ENCODE results near the gene KY. TPM values are rescaled to one million over a fixed set of nuclear protein-coding genes. Genes with fewer than 3 reads are reported as not detected.

The KY gene
- total RNA-seq, 4 donors from 2014 or later = 0.09 to 0.13 TPM; not detected in 2

DNA sequence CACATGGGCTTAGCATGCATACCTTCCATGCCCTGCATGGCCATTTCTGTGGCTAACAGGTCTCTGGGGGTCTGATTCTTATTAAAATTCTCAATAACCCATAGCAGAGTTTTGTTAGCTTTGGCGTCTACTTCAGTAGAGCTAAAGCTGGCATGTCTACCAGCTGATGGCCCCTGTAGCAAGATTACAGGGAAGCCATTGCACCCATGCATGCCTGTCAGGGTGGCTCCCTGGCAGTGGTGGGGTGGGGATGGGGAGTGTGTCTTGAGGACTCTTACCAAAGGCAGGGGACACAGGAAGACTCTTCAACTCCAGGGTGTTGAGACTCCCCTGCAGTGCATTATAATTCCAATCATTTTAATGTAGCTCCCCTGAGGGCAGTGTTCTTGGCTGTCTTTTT, 4.7 kb downstream of the KY start:
- TF ChIP-seq, protein P1, sequence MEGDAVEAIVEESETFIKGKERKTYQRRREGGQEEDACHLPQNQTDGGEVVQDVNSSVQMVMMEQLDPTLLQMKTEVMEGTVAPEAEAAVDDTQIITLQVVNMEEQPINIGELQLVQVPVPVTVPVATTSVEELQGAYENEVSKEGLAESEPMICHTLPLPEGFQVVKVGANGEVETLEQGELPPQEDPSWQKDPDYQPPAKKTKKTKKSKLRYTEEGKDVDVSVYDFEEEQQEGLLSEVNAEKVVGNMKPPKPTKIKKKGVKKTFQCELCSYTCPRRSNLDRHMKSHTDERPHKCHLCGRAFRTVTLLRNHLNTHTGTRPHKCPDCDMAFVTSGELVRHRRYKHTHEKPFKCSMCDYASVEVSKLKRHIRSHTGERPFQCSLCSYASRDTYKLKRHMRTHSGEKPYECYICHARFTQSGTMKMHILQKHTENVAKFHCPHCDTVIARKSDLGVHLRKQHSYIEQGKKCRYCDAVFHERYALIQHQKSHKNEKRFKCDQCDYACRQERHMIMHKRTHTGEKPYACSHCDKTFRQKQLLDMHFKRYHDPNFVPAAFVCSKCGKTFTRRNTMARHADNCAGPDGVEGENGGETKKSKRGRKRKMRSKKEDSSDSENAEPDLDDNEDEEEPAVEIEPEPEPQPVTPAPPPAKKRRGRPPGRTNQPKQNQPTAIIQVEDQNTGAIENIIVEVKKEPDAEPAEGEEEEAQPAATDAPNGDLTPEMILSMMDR (IDR thresholded peaks at IDR 0.05) = no peak
- no peak for ATAC-seq (ENCODE audit: low FRiP score)
- no peak for DNase-seq (ENCODE audit: low spot score)

DNA sequence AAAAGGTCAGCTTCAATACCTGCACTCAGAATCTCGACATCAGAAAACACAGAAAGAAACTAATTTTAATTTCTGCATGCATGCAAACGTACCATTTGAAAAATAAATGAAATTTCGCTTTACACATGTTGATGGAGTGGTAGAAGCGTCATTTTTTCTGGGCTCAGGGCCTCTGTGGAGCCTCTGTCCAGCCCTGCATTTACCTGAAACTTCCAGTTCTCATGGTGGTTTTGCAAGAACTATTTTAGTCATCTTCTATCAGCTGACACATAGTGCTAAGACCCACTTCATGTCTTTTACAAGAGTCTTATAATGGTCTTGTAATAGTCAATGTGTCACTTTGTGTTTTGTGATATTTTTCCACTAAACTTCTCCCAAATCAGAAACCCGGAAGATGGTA, 5.3 kb downstream of the KY start:
- no peak for ATAC-seq (ENCODE audit: low FRiP score)
- TF ChIP-seq, protein P1 (IDR thresholded peaks at IDR 0.05) = no peak
- no peak for DNase-seq (ENCODE audit: low spot score)

DNA sequence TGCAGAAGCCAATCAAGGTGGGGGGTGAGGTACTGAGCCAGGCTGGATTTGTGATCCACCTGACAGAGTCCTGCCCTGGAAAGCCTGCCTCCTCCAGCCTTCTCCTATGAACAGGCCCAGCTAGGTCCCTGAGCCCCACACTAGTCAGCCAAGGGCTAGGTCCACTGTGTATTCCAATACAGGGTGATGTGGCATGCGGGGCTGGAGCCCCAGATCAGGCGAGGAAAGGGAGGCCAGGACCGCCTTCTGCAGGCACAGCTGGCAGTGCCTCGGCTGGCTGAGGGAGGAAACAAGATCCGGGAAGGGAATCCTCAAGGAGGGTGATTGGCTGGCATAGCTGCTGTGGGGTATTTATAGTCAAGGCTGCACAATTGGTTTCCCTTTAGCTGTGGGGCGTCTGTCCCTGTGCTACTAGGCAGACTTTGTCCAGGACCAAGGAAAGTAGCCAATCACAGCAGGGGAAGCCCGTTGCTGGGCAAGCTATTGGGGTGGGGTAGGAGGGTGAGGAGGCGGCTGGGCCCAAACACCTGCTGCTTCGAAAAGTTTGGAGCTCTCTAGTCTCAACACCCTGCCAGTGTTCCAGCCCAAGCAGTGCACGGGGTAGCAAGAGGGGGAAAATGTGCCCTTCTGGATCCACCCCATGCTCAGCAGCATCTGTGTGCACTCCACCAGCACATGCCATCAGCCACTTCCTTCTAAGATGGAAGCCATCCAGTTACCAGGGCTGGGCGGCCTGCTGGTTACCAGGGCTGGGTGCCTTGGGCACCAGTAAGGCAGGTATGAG, 5.9 kb downstream of the KY start:
- no peak for ATAC-seq (ENCODE audit: low FRiP score)
- TF ChIP-seq, protein P1 (IDR thresholded peaks at IDR 0.05) = no peak
- no peak for DNase-seq (ENCODE audit: low spot score)

DNA sequence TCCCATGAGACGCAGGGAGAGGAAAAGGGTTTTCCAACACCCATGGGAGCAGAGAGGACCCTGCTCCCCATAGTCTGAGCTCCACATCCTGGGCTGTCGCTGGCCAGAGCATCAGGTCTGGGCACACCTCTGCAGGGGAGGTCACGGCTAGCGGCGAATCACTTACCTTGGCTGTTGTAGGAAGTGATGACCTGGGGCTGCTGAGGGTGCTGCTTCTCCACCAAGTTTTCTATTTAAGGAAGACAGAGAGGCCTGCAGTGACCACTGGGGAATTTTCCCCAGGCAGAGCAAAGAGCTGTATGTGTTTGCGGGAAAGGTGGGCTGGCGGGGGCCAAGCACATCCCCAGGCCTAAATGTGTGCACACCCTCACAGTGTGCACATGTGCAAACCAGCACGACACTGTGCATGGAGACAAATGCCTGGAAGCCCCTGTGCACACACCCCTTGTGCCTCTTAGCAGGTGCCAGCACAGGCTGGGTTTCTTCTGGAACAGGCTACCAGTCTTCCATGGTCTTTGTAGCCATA, 7.6 kb downstream of the KY start:
- TF ChIP-seq, protein P1 (IDR thresholded peaks at IDR 0.05) = no peak
- ATAC-seq (ENCODE audit: low FRiP score) (no peak), DNase-seq (ENCODE audit: low spot score) (no peak)

DNA sequence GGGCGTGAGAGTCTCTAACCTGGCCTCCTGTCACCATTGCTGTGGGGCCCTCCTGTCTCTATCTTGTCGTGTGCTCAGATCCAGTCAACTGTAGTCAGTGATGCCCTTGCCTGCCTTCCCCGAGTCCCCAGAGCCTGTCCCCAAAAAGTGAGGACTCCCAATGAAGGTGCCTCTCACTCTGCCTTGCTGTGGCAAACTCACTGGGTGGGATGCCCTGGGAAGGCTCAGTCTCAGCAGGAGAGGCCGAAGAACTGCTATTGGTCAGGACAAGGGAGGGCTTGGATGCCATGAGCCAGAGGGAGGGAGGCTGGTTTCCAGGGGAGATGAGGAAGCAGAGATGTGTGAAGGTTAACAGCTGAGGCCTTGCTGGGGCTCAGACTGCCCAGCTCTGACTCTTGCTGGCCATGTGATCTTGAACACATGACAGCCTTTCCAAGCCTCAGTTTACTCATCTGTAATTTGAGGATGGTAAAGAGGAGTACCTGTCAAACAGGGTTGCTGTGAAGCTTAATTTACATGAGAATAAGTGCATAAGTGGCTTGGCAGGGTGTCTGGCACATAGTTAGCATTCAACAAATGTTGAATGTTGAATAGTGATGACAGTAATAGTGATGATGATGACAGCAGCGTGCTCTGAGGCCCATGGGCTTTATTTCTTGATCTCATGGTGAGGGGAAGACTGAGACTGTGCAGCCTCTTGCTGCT, 8.2 kb downstream of the KY start:
- TF ChIP-seq, protein P1 (IDR thresholded peaks at IDR 0.05) = no peak
- no peak for DNase-seq (ENCODE audit: low spot score)
- ATAC-seq (ENCODE audit: low FRiP score) = no peak

DNA sequence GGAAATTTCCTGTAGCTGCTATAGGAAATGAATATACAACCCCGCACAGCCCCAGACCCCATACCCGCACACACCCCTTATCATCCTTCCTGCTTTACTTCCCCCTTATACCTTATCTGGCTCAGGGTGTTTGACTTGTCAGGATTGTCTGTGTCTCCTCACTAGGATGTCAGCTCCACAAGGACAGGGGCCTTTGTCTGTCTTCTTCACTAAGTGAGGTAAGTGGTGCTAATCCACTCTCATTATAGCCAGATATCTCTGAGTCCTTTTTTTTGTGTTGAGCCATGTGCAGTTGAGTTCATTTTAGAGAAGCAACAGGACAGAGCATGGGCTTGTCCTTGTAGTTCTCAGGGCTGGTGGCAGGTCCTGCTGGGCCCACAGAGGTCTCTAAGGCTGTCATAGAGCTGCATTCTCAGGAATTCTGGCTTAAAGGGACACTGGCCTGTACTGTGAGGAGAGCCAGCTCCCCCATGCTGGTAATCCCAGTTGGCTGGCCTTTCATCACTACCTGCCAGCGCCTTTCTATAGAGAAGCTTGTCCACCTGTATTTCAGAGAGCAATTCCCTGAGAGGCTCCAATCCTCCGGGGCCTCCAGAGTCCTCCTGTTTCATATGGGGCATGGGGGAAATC, 9.0 kb downstream of the KY start:
- TF ChIP-seq, protein P1 (IDR thresholded peaks at IDR 0.05) = no peak
- ATAC-seq (ENCODE audit: low FRiP score) = no peak
- no peak for DNase-seq (ENCODE audit: low spot score)
